B cell (primary cell): ENCODE data around the gene WFDC11. TPM values are rescaled to one million over a fixed set of nuclear protein-coding genes. Genes with fewer than 3 reads are reported as not detected.

ENCODE experiments used
- ATAC-seq: fragments of 200-7000 bp; cut with Tn5 transposase; one replicate; pipeline ENCODE4 v1.10.0; 2021; ENCODE audit warnings: low read depth, mild to moderate bottlenecking, moderate number of reproducible peaks, moderate library complexity
- CTCF ChIA-PET: fragments of 350-600 bp; sonication (Branson Sonifier 250); formaldehyde crosslinking; loops from one replicate; lab custom pipeline; 2021; ENCODE audit warnings: antibody characterized with exemption, inconsistent platforms; lab: Charles Lee
- POLR2A ChIA-PET: fragments of 350-600 bp; sonication (Branson Sonifier 250); formaldehyde crosslinking; loops from one replicate; lab custom pipeline; 2021; ENCODE audit warnings: antibody characterized with exemption; lab: Charles Lee
- DNase-seq: peaks from one replicate; pipeline ENCODE4 v3.0.0; 2013
- H2AFZ ChIP-seq: 2 replicates; pipeline ENCODE4 v1.6.1; 2012; ENCODE audit warnings: mild to moderate bottlenecking, low read depth, low read length; ENCODE audit not compliant: insufficient read depth, poor library complexity, severe bottlenecking
- H3K27ac ChIP-seq, 2 donors: 1 replicate in 1 of 2; 2 replicates in 1 of 2; pipeline ENCODE4 v1.5.1; 2012 to 2013; ENCODE audit warnings: low read length in 2 of 2, mild to moderate bottlenecking in 2 of 2, moderate library complexity in 1 of 2
- H3K27me3 ChIP-seq, 4 experiments: fragments of 200-600 bp in 1 of 4; sonication (generic) in 1 of 4; replicated peaks in 1 of 4; 1 replicate in 2 of 4; 2 replicates in 2 of 4; pipeline versions ENCODE4 v1.6.1 to v1.7.0; 2013 to 2016; ENCODE audit warnings: low read length in 3 of 4, mild to moderate bottlenecking in 2 of 4, mixed read lengths in 1 of 4, moderate library complexity in 1 of 4; ENCODE audit not compliant: insufficient read depth in 4 of 4, control insufficient read depth in 3 of 4; ENCODE audit errors: control extremely low read depth in 1 of 4
- H3K36me3 ChIP-seq, 2 experiments: replicated peaks in 1 of 2; 1 replicate in 1 of 2; 2 replicates in 1 of 2; pipeline versions ENCODE4 v1.6.1 to v1.7.1; 2013; ENCODE audit warnings: low read length in 1 of 2; ENCODE audit not compliant: insufficient read depth in 2 of 2, control insufficient read depth in 1 of 2; ENCODE audit errors: control extremely low read depth in 1 of 2, extremely low read depth in 1 of 2
- H3K4me1 ChIP-seq, 2 donors: fragments of 200-600 bp in 1 of 2; sonication (generic) in 1 of 2; 1 replicate in 1 of 2; 2 replicates in 1 of 2; pipeline versions ENCODE4 v1.5.1 to v1.6.1; 2013 to 2017; ENCODE audit warnings: low read length in 2 of 2; ENCODE audit not compliant: control insufficient read depth in 2 of 2, insufficient read depth in 2 of 2
- H3K4me2 ChIP-seq: replicated peaks from 2 replicates; pipeline ENCODE3; 2012; ENCODE audit warnings: mild to moderate bottlenecking, low read depth, low read length; ENCODE audit not compliant: poor library complexity, severe bottlenecking
- H3K4me3 ChIP-seq, 5 experiments: fragments of 200-600 bp in 1 of 5; sonication (generic) in 1 of 5; 1 replicate in 3 of 5; 2 replicates in 2 of 5; pipeline versions ENCODE4 v1.5.1 to v1.7.0; 2011 to 2016; ENCODE audit warnings: low read length in 4 of 5, mild to moderate bottlenecking in 4 of 5, low read depth in 2 of 5, control low read depth in 1 of 5, moderate library complexity in 1 of 5; ENCODE audit not compliant: insufficient read depth in 1 of 5; ENCODE audit errors: control extremely low read depth in 1 of 5, extremely low read depth in 1 of 5
- H3K79me2 ChIP-seq: fragments of 200-600 bp; sonication (generic); one replicate; pipeline ENCODE4 v1.6.0; 2016; ENCODE audit warnings: low read length; ENCODE audit not compliant: control insufficient read depth, insufficient read depth
- H3K9ac ChIP-seq: fragments of 200-600 bp; sonication (generic); 2 replicates; pipeline ENCODE4 v1.6.1; 2017; ENCODE audit warnings: mild to moderate bottlenecking, low read length, moderate library complexity
- H3K9me3 ChIP-seq, 3 donors: one replicate each; pipeline versions ENCODE4 v1.6.1 to v1.7.1; 2013; ENCODE audit warnings: low read length in 2 of 3; ENCODE audit not compliant: control insufficient read depth in 2 of 3, insufficient read depth in 1 of 3; ENCODE audit errors: control extremely low read depth in 1 of 3
- H4K20me1 ChIP-seq: 2 replicates; pipeline ENCODE4 v1.6.0; 2012; ENCODE audit warnings: mild to moderate bottlenecking, low read length; ENCODE audit not compliant: insufficient read depth, control insufficient read depth, poor library complexity, severe bottlenecking
- H3K27ac Mint-ChIP-seq: one replicate; pipeline ENCODE4 v1.8.0; 2021; ENCODE audit warnings: mixed read lengths
- H3K27me3 Mint-ChIP-seq: one replicate; pipeline ENCODE4 v1.8.0; 2021; ENCODE audit warnings: mixed read lengths
- H3K4me1 Mint-ChIP-seq: one replicate; pipeline ENCODE4 v1.8.0; 2021; ENCODE audit warnings: mixed read lengths
- H3K4me3 Mint-ChIP-seq: one replicate; pipeline ENCODE4 v1.8.0; 2021; ENCODE audit warnings: mixed read lengths
- H3K9me3 Mint-ChIP-seq: one replicate; pipeline ENCODE4 v1.8.0; 2022; ENCODE audit warnings: mixed read lengths; ENCODE audit not compliant: insufficient read depth
- EZH2 ChIP-seq: IDR thresholded peaks from 2 replicates; pipeline ENCODE4 v1.6.1; 2012; ENCODE audit warnings: borderline replicate concordance, low read depth, mild to moderate bottlenecking, moderate library complexity, low read length; ENCODE audit not compliant: insufficient read depth, poor library complexity, severe bottlenecking
- WGBS: methylation state at CpG from one replicate; pipeline ENCODE4 v1.1.5; 2013; ENCODE audit warnings: missing lambda C conversion rate; ENCODE audit not compliant: insufficient coverage; 5-methylcytosine and 5-hydroxymethylcytosine counted together
- intact Hi-C: fragments of 100-400 bp; cut with micrococcal nuclease; formaldehyde crosslinking; loops from one replicate; pipeline ENCODE4 v1.10.0; 2022
- polyA plus RNA-seq: library from polyadenylated mRNA; depleted of rRNA; stranded (reverse); fragments of >200 nt; gene quantifications from 2 replicates; pipeline ENCODE4 v1.2.3, GENCODE V29; 2012
- small RNA-seq: library from RNA; depleted of rRNA; stranded (forward); fragments of <200 nt; gene quantifications from one replicate; pipeline ENCODE3, GENCODE V24; 2012; ENCODE audit warnings: low replicate concordance, low read depth; ENCODE audit not compliant: insufficient read length
- total RNA-seq, 2 donors: library from RNA; stranded (reverse); fragments of 120-200 nt in 1 of 2; gene quantifications; 1 replicate in 1 of 2; 2 replicates in 1 of 2; pipeline versions ENCODE4 v1.2.3 to v1.2.4, GENCODE V29; 2013 to 2022
- TF ChIP-seq, protein P1 (sequence below): fragments of 200-600 bp; IDR thresholded peaks from one replicate; pipeline ENCODE4 v1.8.0; 2022; ENCODE audit warnings: antibody characterized with exemption, mild to moderate bottlenecking

WFDC11 gene
- total and polyA plus RNA-seq, 2 donors (not counting 1 experiment from before 2014, with no cell fraction given), result not detected

DNA sequence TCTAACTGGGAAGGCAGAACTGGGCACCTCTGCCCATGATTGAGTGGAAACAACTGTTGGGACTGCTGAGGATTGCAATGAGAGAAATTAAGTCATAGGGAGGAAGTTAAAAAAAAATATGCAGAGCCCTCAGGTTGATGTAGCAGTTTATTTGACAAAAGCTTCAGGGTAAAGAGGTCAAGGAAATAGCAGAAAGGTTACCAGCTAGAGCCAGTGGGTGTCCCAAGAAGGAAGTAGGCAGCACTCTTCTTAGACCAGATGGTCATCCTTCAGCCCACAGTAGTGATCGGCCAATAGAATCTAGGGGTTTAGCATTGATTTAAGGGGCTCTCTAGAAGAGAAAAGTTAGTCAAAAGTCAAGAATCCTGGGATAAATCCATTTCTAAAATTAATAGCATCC lies 62.2 kb downstream of the WFDC11 start:
- Mint-ChIP-seq H3K4me1 (no peaks in the 10 kb centered on the region), H3K27ac (no peak overlapping the region), H3K9me3 (peaks cover 5% of the 10 kb centered on the region), H3K27me3 (peaks cover 38% of the 10 kb centered on the region), H3K4me3 (no peak overlapping the region)
- Histone ChIP-seq H3K79me2 (no peaks in the 10 kb centered on the region), H3K4me2 (no peak overlapping the region), H3K27me3 (peaks cover 0 to 5% (median 2%) of the 10 kb centered on the region in 4 experiments), H3K9ac (no peak overlapping the region), H3K4me3 (no peak overlapping the region), H4K20me1 (no peaks in the 10 kb centered on the region), H3K4me1 (no peaks in the 10 kb centered on the region), H2AFZ (no peak overlapping the region), H3K9me3 (peaks cover 0 to 10% (median 7%) of the 10 kb centered on the region in 3 donors), H3K36me3 (no peaks in the 10 kb centered on the region), H3K27ac (no peak overlapping the region)
- ChIA-PET CTCF (interaction anchor here (0.5 kb wide), 1 partner anchor 165 kb away, joined by 3 read pairs; no protein-coding TSS in a partner anchor), POLR2A (no interaction called here)
- no CpG with 5 or more reads among the region's 1 CpG for WGBS
- ATAC-seq (no peak), DNase-seq (no peak)
- TF ChIP-seq, protein P1, sequence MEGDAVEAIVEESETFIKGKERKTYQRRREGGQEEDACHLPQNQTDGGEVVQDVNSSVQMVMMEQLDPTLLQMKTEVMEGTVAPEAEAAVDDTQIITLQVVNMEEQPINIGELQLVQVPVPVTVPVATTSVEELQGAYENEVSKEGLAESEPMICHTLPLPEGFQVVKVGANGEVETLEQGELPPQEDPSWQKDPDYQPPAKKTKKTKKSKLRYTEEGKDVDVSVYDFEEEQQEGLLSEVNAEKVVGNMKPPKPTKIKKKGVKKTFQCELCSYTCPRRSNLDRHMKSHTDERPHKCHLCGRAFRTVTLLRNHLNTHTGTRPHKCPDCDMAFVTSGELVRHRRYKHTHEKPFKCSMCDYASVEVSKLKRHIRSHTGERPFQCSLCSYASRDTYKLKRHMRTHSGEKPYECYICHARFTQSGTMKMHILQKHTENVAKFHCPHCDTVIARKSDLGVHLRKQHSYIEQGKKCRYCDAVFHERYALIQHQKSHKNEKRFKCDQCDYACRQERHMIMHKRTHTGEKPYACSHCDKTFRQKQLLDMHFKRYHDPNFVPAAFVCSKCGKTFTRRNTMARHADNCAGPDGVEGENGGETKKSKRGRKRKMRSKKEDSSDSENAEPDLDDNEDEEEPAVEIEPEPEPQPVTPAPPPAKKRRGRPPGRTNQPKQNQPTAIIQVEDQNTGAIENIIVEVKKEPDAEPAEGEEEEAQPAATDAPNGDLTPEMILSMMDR, result no peak
- no peak for TF ChIP-seq EZH2
- intact Hi-C loops, result no loop called here

Small RNAs within 50 kb of the gene (small RNA-seq; reads per million reads assigned to genes)
- gene MIR3617, result not detected

Other genes starting within 250 kb of the WFDC11 start
- gene WFDC2, start 200.5 kb downstream of the WFDC11 start, total RNA-seq, result 1.0 TPM in 1 of 2 replicates, not detected in the other
- gene WFDC2, start 200.5 kb downstream of the WFDC11 start, polyA plus RNA-seq, result 0.81 TPM in 1 of 2 replicates, not detected in the other
- not detected in 2 replicates for gene SPINT3, start 154.6 kb downstream of the WFDC11 start, total RNA-seq
- gene SPINT3, start 154.6 kb downstream of the WFDC11 start, polyA plus RNA-seq, result not detected in 2 replicates
- gene WFDC6, start 130.8 kb downstream of the WFDC11 start, total RNA-seq, result not detected in 2 replicates
- not detected in 2 replicates for gene WFDC6, start 130.8 kb downstream of the WFDC11 start, polyA plus RNA-seq
- not detected in 2 replicates for gene EPPIN, start 122.8 kb downstream of the WFDC11 start, total RNA-seq
- gene EPPIN, start 122.8 kb downstream of the WFDC11 start, polyA plus RNA-seq, result not detected in 2 replicates
- gene WFDC8, start 91.0 kb downstream of the WFDC11 start, total RNA-seq, result not detected in 2 replicates
- gene WFDC8, start 91.0 kb downstream of the WFDC11 start, polyA plus RNA-seq, result not detected in 2 replicates
- not detected in 2 replicates for gene WFDC10A, start 40.5 kb downstream of the WFDC11 start, total RNA-seq
- not detected in 2 replicates for gene WFDC10A, start 40.5 kb downstream of the WFDC11 start, polyA plus RNA-seq
- not detected in 2 replicates for gene WFDC9, start 39.0 kb downstream of the WFDC11 start, total RNA-seq
- not detected in 2 replicates for gene WFDC9, start 39.0 kb downstream of the WFDC11 start, polyA plus RNA-seq
- not detected in 2 replicates for gene WFDC13, start 31.8 kb upstream of the WFDC11 start, total RNA-seq
- not detected in 2 replicates for gene WFDC13, start 31.8 kb upstream of the WFDC11 start, polyA plus RNA-seq
- not detected in 2 replicates for gene WFDC10B, start 34.8 kb upstream of the WFDC11 start, total RNA-seq
- 0.30 TPM in 1 of 2 replicates, not detected in the other for gene WFDC10B, start 34.8 kb upstream of the WFDC11 start, polyA plus RNA-seq
- gene SPINT4, start 52.1 kb upstream of the WFDC11 start, total RNA-seq, result not detected in 2 replicates
- gene SPINT4, start 52.1 kb upstream of the WFDC11 start, polyA plus RNA-seq, result not detected in 2 replicates
- not detected in 2 replicates for gene WFDC3, start 121.6 kb upstream of the WFDC11 start, total RNA-seq
- gene WFDC3, start 121.6 kb upstream of the WFDC11 start, polyA plus RNA-seq, result 0.26 TPM in 1 of 2 replicates, not detected in the other
- gene DNTTIP1, start 121.7 kb upstream of the WFDC11 start, total RNA-seq, result 20.1 and 27.3 TPM in 2 replicates
- gene DNTTIP1, start 121.7 kb upstream of the WFDC11 start, polyA plus RNA-seq, result 20.9 and 25.3 TPM in 2 replicates
- gene UBE2C, start 142.4 kb upstream of the WFDC11 start, total RNA-seq, result 0.54 TPM in 1 of 2 replicates, not detected in the other
- 0.95 and 2.4 TPM in 2 replicates for gene UBE2C, start 142.4 kb upstream of the WFDC11 start, polyA plus RNA-seq
- 0.46 TPM in 1 of 2 replicates, not detected in the other for gene TNNC2, start 157.1 kb upstream of the WFDC11 start, total RNA-seq
- 0.33 and 2.4 TPM in 2 replicates for gene TNNC2, start 157.1 kb upstream of the WFDC11 start, polyA plus RNA-seq
- gene SNX21, start 163.6 kb upstream of the WFDC11 start, total RNA-seq, result 1.7 and 2.4 TPM in 2 replicates
- 0.95 and 2.2 TPM in 2 replicates for gene SNX21, start 163.6 kb upstream of the WFDC11 start, polyA plus RNA-seq
- 27.1 and 32.4 TPM in 2 replicates for gene ACOT8, start 187.2 kb upstream of the WFDC11 start, total RNA-seq
- gene ACOT8, start 187.2 kb upstream of the WFDC11 start, polyA plus RNA-seq, result 43.1 and 64.7 TPM in 2 replicates
- gene ZSWIM3, start 187.4 kb upstream of the WFDC11 start, total RNA-seq, result 7.1 and 7.8 TPM in 2 replicates
- 3.0 and 4.0 TPM in 2 replicates for gene ZSWIM3, start 187.4 kb upstream of the WFDC11 start, polyA plus RNA-seq
- gene ZSWIM1, start 211.0 kb upstream of the WFDC11 start, total RNA-seq, result 15.7 and 18.5 TPM in 2 replicates
- gene ZSWIM1, start 211.0 kb upstream of the WFDC11 start, polyA plus RNA-seq, result 2.8 and 5.4 TPM in 2 replicates
- 2.4 and 2.9 TPM in 2 replicates for gene SPATA25, start 217.4 kb upstream of the WFDC11 start, total RNA-seq
- 2.5 and 2.9 TPM in 2 replicates for gene SPATA25, start 217.4 kb upstream of the WFDC11 start, polyA plus RNA-seq
- gene NEURL2, start 221.0 kb upstream of the WFDC11 start, total RNA-seq, result 4.1 and 5.4 TPM in 2 replicates
- gene NEURL2, start 221.0 kb upstream of the WFDC11 start, polyA plus RNA-seq, result 1.6 and 3.3 TPM in 2 replicates
- gene CTSA, start 221.1 kb upstream of the WFDC11 start, total RNA-seq, result 100 and 113 TPM in 2 replicates
- gene CTSA, start 221.1 kb upstream of the WFDC11 start, polyA plus RNA-seq, result 83.4 and 107 TPM in 2 replicates
- 1.4 and 1.7 TPM in 2 replicates for gene PLTP, start 241.9 kb upstream of the WFDC11 start, total RNA-seq
- gene PLTP, start 241.9 kb upstream of the WFDC11 start, polyA plus RNA-seq, result 2.0 and 4.0 TPM in 2 replicates